Transverse colon (tissue), 4 donors: ENCODE data around the gene MXRA5.

Experiments
- POLR2A ChIP-seq: fragments of 450-650 bp; IDR thresholded peaks from one replicate; pipeline ENCODE4 v1.6.1; 2016; ENCODE audit warnings: antibody characterized with exemption, mild to moderate bottlenecking, moderate library complexity
- POLR2AphosphoS5 ChIP-seq, 3 donors: sonication (generic); formaldehyde crosslinking; IDR thresholded peaks; one replicate each; pipeline ENCODE4 v1.6.1; 2016; ENCODE audit warnings: antibody characterized with exemption in 3 of 3
- TF ChIP-seq, protein P1 (sequence below), 5 experiments: fragments of 200-600 bp in 3 of 5; fragments of 450-650 bp in 2 of 5; sonication (generic) in 3 of 5; IDR thresholded peaks; 1 replicate in 2 of 5; 2 replicates in 3 of 5; pipeline ENCODE4 v1.5.1; 2016 to 2017; ENCODE audit warnings: antibody characterized with exemption in 5 of 5, inconsistent platforms in 3 of 5, mild to moderate bottlenecking in 2 of 5, moderate library complexity in 1 of 5

DNA sequence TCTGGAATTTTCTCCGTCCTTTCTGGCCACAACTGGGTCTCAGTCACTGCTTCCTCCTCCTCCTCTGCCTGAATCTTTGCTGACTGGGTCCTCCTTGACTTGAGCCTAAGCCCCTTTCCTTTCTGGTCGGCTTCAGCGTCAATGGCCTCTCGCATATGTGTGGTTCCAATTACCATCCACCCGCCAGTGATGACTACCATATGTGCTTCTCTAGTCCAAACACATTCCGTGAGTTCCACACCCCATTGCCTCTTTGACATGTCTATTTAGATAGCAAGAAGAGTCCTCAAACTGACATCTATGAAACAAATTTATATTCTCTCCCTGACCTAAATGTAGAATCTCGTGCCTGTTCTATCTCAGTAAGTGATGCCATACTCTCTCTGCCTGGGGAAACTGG, 19.8 kb downstream of the MXRA5 start:
- no peak for TF ChIP-seq POLR2AphosphoS5 (IDR thresholded peaks at IDR 0.05)
- TF ChIP-seq, protein P1, sequence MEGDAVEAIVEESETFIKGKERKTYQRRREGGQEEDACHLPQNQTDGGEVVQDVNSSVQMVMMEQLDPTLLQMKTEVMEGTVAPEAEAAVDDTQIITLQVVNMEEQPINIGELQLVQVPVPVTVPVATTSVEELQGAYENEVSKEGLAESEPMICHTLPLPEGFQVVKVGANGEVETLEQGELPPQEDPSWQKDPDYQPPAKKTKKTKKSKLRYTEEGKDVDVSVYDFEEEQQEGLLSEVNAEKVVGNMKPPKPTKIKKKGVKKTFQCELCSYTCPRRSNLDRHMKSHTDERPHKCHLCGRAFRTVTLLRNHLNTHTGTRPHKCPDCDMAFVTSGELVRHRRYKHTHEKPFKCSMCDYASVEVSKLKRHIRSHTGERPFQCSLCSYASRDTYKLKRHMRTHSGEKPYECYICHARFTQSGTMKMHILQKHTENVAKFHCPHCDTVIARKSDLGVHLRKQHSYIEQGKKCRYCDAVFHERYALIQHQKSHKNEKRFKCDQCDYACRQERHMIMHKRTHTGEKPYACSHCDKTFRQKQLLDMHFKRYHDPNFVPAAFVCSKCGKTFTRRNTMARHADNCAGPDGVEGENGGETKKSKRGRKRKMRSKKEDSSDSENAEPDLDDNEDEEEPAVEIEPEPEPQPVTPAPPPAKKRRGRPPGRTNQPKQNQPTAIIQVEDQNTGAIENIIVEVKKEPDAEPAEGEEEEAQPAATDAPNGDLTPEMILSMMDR (IDR thresholded peaks at IDR 0.05): no peak
- no peak for TF ChIP-seq POLR2A
